Measurements from ENCODE around the gene RNF220.

Gene RNF220

DNA sequence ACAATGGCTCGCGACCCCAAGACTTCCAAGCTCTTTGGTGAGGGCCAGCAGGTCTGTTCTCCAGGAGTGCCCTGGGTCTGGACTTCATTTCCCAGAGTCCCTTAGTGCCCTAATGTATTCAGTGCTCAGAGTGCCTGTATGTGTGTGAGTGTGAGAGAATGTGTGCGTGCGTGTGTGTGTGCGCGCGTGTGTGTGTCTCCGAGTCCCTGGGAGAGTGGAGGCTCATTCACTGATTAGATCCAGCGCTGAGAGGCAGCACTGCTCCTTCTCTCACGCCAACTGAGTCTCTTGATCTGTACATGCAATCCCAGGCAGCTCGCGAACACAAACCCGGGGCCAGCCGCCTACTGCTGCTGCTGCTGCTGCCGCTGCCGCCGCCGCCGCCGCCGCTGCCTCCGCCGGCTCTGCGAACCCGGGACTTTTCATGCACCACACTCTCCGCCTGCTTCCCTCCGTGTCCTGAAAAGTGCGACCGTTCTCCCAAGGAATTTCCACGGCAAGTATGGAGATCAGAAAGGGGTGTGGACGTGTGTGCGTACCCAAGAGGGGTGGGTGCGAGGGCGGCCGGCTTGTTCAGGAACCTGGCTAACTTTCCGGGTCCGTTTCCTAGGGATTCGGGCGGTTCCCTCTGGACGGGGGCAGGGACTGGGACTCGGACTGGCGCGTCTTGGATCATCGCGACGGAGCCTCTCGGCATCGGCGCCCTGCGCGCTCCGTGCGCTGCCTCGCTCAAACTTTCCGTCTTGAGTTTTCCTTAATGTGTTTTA, at the start of gene RNF220:
RNF220 (plus strand) TSS at position 225 of the 767 bp plus-strand sequence.
- DNase-seq: peak; percentile 69

DNA sequence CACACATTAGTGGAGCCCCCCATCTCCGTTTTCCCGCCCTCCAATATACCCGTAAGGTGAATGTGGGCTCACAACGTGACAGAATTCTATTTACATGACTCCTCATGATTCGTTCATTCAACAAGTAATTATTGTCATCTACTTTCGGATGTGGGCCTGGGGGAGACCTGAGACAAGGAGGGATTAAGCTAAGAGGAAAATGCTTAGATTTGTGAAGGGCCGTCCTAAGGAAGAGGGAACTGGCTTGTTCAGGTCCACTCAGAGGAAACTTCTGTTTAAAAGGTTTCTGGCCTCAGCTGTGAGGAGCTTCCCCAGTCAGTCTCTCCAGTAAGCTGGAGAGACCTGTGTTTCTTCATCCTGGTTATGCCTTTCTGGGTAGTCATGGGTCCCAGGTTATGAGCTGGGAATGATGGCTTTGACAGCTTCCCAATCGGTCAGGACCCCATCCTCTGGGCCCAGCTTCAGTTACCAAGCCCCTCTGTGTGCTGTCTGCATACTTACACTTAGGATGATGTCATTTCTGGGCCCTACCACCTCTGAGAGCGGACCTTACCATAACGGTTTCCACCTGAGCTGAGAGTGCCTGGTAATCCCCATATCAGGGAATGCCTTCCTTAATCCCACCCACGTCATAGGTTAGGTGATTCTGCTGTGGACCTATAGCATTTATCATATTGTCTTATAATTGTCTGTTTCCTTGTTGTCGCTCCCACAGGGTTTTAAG, 49.3 kb upstream of the RNF220 start:
- DNase-seq: no peak

DNA sequence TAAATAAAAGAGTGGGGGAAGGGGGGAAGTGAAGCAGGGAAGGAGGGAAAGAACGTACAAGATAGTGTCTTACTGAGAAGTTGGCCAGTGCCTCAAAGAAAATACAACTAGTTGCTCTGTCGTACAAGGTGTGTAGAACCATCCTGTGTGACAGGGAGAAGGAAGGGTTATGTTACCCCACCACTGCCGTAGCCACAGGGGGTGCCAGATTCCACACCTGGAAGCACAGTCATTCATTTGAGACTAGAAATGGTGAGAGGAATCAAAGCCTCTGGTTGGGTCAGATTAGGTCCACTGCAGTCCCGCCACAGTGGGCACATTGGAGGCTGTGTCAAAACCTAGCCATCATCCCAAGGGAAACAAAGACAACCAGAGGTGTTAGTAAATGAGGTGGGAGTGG, 47.3 kb upstream of the RNF220 start:
- no peak for DNase-seq

DNA sequence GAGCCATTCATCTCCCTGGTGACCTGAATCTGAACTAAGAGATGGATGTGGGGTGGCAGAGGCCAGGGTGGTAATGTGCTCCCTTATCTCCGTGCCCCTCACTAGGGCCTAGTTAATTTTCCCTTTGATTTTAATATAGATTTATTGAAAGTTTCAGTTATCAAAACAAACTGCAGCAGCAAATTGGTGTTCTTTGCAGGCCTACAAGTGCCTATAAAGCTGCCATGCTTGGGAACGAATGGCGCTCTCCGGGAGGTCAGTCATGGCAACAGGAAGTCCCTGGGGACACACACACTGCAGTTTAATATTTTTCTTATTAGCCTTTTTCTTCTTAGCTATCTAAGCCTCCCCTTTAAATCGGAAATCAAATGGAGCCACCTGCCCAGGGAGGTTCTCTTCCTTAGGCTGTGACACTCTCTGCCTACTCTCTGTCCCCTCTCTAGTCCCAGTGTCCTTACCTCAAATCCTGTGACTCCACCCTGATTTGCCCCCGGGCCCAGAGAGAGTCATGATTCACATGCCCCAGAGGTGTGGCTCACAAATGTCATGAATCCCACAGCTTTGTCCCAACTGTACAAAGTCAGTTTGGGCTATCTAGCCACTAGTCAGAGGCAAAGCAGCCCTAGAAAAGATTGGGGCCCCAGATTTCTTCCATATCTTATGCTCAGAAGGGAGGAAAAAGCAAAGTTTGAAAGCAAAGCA, 45.7 kb upstream of the RNF220 start:
- DNase-seq: no peak

DNA sequence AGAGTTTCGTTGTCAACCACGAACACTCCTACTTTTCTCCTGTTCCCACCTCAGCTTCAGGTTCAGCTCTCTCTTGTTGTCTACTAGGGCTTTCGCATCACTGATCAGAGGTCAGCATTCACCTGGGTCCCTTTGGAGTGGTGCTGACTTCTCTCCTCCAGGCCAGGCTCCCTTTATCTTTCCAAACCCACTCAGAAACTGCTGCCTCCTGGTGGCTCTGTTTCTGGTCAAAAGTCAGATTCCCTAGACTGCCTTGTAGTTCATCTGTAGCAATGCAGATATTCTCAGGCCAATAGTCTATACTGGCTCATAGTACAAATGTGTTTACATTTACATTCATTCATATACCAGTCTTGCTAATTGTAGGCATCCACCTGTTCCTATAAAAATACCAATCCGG, 43.6 kb upstream of the RNF220 start:
- DNase-seq: no peak

DNA sequence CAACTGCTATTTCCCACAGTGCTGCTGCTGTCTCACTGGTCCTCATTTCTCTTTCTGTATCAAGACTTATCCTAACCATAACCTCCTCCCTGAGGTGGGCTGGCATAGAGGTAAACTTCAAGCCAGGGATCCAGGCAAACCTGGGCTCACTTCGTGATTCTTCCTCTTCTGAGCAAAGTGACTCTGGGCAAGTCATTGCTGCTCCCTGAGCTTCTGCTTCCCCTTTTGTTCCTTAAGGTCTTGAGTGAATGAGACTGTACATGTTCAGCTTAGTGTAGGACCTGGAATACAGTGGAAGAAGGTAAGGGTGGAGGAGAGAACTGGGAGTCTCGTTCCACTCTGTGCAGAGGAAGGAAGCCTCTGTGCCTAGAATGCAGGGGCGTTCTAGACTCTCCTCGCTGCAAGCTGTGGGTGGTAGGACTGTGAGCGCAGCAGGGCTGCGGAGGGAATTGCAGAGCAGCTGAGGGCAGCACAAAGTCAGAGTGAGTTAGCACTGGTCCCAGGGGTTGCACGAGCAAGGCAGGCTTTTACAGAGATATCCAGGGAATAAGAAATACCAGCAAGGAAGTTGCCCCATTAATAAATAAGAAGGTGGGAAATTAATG, 38.6 kb upstream of the RNF220 start:
- no peak for DNase-seq

DNA sequence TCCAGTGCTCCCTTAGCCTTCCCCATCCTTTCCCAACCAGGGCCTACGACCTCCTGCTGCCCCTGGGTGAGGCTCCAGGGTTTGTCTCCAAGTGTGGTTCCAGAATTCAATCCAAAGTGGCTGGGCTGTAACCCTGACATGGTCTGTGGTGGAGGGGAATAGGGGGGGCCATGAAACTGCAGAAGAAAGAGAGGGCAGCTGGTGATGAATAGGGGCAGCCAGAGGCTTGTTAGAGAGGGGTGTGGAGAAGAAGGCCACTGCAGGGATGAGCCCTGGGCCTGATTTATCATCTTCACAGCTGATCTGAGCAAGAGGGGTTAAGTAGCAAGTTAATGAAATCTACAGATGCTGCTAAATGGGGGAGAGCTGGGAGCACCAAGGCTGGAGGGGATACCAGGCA, 37.1 kb upstream of the RNF220 start:
- no peak for DNase-seq

DNA sequence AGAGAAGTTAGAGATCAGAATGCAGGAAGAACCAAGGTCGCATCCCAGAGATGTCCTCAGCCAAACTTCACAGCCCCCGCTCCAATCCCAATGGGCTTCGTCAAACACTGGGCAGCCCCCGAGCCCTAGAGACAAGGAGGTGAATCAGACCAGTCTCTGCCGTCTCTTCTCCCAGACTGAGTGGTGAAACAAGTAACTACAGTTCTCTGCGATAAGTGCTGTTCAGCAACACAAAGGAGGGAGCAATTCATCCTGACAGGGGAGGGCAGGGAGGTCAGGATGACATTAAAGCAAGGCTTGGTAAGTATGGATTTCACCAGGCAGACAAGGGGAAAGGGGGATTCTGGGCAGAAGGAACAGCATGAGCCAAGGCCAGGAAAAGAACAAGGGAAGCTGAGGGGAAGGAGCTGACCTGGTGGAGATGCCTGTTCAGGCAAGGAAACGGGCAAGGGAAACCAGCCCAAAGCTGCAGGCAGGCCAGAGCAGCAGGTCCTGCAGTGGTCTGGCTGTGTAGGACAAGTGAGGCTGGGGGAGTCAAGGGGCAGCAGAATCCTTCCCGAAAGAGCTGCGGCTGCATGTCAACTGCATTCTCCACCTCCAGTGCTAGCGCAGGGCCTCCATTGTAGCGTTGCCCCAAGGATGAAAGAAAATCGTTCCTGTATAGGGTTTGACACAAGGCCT, 36.4 kb upstream of the RNF220 start:
- no peak for DNase-seq

DNA sequence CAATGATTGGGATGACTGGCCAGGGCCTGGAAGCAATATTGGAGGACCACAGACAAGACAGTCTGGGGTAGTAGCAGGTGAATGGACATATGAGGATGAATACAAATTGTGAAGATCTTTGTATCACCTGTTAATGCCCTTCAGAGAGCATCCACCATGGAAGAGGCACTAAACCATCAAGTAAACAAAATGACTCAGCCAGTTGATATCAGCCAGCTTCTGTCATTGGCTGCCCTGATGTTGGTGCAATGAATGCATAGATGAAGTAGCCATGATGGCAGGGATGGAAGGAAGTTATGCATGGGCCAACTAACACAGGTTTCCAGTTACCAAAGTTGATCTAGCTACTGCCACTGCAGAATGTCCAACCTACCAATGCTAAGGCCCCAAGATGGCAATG, 33.8 kb upstream of the RNF220 start:
- no peak for DNase-seq

DNA sequence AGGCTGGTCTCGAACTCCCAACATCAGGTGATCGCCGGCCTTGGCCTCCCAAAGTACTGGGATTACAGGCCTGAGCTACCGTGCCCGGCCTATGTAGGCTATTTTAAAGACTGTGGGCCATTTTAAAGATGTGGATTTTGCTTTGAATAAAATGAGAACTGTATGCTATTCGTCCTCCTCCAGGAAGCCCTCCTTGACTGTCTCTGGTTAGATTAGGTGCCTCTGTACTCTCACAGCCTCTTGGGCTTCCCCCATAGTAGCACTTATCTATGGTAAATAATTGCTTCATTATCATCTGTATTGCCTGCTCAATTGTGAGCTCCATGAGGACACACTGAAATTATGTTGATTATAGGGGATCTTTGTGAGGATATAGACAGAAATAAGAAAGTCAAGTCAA, 29.5 kb upstream of the RNF220 start:
- no peak for DNase-seq

DNA sequence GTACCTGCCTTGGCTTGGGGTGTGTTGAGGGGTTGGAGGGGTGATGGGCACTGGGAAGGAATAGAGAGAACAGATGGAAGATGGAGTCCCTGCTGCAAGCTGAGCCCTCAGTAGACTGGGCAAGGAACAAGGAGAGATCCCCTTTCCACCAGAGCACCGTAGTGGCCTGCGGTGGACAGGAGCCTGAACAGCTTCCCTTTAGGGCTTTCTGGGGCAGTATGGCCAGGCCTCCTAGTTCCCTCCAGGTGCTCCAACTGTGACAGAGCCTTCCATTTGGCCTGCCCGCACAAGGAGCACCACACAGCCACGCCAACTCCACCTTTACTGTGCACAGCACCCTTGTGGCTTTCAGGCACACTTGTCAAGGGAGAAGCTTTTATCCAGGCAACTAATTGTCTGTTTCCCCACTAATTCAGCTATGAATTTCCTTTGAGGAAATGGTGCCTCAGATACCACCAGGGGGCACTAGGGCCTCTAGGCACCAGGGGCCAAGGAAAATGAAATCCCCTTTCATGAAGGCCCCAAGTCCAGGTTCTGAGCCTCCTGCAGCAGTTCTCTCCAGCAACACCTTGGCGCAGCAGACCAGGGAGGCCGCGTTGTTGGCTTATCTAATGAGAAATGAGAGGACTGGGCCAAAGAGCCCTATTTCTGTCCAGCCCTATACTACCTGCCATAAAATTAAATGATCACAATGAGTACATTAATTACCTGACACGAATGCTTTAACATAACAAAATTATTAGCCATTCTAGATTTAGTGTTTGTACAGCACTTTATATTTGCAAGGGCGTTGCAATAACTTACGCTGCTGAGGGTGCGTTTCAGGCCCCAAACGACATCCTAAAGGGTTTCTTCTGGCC, 26.9 kb upstream of the RNF220 start:
- peak; percentile 70 for DNase-seq

DNA sequence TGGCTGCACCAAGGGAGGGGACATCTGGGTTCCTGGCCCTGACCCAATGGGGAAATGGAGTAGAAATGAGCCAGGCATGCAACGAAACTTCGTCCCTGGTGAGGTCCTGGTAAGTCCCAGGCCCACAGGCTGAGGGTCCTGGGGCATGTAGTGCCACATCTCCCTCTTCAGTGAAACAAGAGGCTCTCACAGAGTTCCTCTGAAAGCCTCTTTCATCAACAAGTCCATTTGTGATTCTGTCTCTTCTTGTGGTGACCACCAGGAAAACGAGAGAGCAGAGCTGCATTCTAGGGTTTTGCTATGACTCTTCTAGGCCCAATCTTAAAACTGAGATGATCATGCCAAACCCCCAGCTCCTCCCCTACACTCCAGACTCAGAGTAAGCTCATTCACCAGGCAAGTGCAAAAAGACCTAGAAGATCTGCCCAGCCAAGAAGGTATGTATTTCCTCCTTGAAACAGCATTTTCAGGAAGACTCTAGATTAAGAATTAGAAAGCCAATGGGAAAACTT, 24.3 kb upstream of the RNF220 start:
- no peak for DNase-seq

DNA sequence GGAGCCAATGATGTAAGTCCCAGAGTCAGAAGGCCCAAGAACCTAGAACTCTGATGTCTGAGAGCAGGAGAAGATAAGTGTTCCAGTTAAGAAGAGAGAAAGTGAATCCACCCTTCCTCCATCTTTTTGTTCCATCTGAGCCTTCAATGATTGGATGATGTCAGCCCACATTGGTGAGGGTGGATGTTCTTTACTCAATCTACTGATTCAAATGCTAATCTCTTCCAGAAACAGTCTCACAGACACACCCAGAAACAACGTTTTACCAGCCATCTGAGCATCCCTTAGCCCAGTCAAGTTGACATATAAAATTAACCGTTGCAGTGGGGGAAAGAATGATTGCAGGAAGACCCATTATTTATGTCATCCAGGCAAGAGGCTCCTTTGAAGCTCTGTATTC, 16.5 kb upstream of the RNF220 start:
- no peak for DNase-seq

DNA sequence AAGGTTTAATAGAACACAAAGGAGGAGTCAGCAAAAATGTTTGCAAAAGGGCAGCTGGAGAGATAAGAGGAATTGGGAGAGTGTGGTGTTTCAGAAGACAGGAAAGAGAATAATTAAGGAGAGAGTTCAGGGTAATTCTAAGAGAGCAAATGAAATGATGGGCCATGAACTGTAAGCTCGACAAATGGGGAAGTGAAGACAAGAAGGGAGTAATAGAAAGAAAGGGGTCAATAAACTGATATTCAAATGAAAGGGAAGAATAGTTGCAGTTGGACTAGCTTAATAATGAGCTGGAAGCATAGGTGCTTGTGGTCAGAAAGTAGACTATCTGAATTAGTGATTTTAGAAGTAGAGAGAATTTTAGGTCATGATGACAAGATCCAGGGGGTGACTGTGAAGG, 15.6 kb upstream of the RNF220 start:
- no peak for DNase-seq

DNA sequence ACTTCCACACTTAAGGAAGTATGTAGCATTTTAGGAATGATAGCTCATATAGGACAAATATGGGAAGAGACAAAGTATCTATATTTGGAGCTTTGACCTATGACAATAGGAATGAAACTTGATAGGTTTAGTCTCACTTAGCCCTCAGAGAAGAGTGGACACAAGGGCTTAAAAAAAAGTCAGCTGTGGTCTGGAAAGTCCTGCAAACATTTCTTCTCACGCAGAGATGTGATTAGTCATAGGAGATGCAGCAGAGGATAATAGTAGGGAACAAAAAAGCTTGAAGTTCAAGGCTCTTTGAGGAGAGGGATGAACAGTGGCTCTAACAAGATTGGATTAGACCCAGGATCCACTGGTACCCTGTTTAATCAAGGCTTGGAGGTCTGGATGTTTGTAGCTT, 14.8 kb upstream of the RNF220 start:
- no peak for DNase-seq

DNA sequence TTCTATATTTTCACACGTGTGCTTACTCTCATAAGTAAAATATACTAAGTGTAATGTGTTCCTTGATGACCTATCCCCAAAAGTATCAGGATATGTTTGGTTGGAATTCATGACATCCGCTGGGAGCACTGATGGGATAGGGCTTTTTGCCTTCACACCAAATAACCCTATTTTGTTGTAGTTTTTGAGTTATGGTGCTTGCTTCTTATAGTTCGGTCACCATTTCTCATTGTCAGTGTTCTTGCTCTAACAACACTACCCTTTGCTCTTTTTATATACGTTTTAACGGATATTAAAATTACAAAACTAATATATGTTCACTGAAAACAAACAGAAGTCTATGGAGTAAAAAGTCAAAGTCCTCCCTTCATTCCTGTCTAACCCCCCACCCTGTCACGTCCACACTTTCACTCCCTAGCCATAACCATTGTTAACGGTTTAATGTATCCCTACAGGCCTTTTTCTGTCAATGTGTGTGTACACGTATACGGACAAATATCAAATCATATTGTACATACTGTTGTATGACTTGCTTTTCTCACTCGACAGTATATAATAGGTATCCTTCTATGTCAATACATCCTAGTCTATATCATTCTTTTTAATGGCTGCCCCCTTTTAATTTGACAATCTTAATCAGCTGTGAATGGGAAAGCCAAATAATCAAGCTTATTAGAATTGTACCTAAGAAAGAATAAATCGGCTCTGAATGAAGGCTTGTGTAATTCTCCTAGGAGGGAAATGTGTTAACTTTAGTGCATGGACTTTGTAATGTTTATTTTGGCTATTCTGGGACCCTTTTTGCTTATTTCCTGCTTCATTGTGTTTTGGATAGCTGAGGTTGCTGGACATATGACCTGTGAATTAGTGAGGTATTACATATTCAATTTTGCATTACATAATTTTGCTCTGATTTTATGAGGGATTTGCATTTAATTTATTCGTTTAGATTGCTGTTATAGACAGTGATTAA, 3.5 kb upstream of the RNF220 start:
- DNase-seq: no peak

DNA sequence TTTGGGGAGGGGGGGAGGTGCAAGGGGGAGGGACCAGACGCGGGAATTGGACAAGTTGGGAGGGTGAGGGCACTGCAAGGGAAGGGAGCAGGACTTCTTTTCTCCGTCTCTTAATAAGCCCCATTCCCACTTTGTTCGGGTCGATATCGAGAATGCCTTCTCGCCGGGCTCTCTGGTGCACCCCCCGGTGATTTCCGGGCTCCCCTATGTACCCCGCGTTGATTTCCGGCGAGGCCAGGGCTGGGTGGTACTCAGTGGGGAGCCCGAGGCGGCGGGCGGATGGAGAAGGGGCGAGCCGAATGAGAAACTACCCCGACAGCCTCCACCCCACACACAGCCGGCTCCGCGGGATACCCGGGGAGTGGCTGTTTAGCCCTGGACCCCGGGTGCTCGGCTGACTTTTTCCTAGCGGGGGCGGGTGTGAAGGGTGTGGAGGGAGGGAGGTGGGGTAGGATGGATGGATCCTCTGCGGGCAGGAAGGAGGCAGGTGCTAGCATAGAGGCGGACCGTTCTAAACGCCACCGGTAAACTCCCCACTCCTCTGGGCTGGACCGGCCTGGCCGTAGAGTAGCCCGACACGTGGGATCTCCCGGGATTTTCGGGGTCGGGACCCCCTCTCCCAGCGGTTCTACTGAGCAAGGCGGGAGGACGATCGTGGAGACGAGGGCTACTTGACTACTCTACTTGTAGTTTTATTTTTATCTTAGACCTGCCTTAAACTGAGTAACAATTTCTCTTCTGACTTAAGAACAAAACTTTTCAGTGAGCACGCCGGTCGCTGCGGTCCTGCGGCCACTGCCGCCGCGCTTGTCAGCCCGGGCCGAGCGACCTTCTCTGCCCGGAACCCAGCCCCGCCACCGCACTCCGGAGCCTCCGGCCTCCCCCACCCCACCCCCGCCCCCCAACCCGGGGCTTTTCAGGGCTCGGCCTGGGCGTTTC, 1.0 kb downstream of the RNF220 start:
- DNase-seq: no peak

DNA sequence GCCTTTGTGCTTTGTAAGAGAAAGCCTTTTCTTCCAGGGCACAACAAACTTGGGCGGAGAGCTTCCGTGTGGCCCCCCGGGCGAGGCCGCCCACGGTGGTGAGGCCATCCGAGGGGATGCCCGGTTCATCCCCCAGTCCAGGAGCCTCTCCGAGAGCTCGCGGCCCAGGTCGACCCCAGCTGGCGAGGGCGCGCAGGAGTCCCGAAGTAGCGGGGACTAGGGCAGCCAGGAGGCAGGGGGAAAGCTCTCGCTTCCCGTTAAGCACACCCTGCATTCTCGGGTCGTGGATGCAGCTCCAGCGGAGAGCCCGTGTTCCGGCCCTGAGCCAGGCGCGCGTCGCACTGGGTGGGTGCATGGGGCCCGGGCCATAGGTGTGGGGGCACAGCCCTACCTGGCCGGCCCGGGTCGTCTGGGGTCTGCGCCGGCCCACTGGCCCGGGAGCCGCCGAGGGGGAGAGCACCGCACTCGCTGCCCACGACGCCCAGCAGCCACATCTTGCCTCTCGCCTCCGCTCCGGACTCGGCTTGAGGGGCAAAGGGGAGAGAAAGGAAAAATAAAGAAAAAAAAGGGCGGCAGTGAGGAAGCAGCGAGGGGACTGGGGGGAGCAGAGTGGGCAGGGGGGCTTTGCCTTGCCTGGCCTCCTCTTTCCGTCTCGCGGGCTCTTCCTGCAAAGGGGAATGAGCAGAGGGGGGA, 1.8 kb downstream of the RNF220 start:
- no peak for DNase-seq

All from NCI-H774 (cell line).